Neural cell (in vitro differentiated cells): ENCODE measurements around the gene ERICH6B.

Experiments used
- POLR2AphosphoS5 ChIP-seq: IDR thresholded peaks from 2 replicates; pipeline ENCODE4 v1.6.1; 2012
- TF ChIP-seq, protein P1 (sequence below): fragments of 450-650 bp; IDR thresholded peaks from 2 replicates; pipeline ENCODE4 v1.5.1; 2014; ENCODE audit warnings: antibody characterized with exemption, mild to moderate bottlenecking, moderate library complexity; ENCODE audit not compliant: poor library complexity, severe bottlenecking

DNA sequence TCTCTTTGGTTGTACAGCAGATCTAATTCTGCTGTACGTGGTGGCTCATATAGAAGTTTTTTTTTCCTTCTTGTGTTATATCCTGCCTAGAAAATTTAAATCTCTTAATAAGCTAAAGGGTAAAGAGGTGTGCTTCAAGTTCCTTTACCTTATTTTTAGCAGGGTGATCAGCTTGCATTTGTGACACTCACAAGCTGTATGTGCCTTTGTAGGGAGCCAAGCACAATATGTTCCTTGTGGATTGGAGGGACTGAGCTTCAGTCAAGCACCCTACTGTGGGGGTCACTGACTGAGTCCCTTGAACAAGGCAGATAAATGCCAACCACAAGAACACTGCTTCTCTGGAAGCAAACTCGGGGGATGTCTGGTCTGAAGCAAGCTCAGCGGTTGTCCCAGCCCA lies 12.6 kb upstream of the ERICH6B start:
- TF ChIP-seq, protein P1, sequence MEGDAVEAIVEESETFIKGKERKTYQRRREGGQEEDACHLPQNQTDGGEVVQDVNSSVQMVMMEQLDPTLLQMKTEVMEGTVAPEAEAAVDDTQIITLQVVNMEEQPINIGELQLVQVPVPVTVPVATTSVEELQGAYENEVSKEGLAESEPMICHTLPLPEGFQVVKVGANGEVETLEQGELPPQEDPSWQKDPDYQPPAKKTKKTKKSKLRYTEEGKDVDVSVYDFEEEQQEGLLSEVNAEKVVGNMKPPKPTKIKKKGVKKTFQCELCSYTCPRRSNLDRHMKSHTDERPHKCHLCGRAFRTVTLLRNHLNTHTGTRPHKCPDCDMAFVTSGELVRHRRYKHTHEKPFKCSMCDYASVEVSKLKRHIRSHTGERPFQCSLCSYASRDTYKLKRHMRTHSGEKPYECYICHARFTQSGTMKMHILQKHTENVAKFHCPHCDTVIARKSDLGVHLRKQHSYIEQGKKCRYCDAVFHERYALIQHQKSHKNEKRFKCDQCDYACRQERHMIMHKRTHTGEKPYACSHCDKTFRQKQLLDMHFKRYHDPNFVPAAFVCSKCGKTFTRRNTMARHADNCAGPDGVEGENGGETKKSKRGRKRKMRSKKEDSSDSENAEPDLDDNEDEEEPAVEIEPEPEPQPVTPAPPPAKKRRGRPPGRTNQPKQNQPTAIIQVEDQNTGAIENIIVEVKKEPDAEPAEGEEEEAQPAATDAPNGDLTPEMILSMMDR, result no peak
- no peak for TF ChIP-seq POLR2AphosphoS5
